GM18519 (cell line): ENCODE results near the gene MYO9B.

Experiments
- ATAC-seq: cut with Tn5 transposase; IDR thresholded peaks from one replicate; pipeline ENCODE4 v1.9.1; 2021; ENCODE audit warnings: mild to moderate bottlenecking, moderate library complexity; ENCODE audit not compliant: unreplicated experiment, low FRiP score

The MYO9B gene

DNA sequence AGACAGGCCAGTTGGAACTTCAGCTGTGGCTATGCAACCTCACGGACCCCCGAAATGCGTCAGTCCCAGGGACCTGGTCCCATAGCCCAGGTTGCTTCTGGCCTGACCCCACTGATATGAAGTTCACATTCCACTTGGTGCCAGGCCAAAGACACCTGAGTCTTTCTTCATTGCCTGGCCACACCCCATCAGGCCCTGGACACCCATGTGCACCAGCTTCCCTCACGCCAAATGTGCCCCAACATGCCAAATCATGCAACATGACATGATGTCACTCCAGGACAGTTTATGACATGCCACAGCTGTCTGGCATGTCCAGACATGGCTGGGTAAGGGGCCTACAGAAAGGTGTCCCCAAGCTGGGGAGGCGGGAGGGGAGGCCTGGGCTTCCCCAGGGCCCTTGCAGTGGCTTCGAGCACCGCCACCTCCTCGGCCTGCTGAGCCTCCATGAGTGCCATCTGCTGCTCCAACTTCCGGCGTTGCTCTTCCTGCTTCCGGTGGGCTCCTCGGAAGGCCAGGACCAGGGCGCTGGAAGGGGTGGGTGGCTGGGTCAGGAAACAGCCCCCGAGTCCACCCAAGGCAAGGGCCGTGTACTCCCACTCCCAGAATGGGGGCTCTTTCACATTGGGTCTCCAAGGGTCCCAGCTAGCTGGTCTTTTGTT, 174.4 kb downstream of the MYO9B start:
- ATAC-seq: no peak

DNA sequence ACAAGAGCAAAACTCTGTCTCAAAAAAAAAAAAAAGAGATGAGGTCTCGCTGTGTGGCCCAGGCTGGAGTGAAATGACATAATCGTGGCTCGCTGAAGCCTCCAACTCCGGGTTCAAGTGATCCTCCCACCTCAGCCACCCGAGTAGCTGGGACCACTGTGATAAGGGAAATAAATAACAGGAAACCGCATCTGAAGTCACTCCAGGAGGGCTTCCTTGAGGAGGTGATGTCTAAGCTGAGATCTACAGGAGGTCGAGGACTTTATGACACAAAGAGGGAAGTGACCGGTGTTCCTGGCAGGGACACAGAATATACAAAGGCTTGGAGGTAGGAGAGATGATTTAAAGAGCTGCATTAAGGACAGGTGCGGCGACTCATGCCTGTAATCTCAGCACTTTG, 179.1 kb downstream of the MYO9B start:
- no peak for ATAC-seq

DNA sequence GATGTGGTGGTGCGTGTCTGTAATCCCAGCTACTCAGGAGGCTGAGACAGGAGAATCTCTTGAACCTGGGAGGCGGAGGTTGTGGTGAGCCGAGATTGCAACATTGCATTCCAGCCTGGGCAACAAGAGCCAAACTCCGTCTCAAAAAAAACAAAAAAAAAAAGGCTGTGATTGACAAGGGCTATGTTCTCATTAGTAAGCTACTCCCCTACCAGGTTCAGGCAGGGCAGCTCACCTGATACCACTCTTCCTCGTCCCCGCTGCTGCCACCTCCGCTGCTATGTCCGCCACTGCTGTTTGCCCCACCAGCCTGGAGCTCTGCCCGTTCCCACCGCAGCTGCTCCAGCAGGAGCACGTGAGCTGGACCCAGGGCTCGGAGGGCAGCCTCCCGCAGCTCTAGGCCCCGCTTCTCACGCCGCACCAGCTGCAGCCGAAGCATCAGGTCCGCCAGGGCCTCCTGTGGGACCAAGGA, 179.6 kb downstream of the MYO9B start:
- ATAC-seq: no peak

DNA sequence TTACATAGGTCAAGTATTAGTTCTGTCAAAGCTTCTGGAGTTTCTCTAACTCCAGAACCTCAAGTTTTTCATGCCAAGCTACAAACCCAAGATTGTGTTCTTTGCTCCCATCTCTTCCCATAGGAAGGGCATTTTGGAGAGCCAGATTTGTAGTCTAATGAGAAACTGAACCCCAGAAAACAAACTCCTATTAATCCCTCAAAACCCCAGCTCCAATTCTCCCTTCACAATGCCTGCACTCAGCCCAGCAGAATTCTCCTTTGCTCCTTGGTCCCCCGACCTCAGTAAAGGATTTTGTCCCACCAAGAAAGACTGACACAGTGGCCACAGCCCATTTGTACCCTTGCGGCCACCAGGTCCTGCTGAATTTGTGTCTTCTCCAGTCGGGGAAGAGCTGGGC, 180.6 kb downstream of the MYO9B start:
- ATAC-seq: no peak

DNA sequence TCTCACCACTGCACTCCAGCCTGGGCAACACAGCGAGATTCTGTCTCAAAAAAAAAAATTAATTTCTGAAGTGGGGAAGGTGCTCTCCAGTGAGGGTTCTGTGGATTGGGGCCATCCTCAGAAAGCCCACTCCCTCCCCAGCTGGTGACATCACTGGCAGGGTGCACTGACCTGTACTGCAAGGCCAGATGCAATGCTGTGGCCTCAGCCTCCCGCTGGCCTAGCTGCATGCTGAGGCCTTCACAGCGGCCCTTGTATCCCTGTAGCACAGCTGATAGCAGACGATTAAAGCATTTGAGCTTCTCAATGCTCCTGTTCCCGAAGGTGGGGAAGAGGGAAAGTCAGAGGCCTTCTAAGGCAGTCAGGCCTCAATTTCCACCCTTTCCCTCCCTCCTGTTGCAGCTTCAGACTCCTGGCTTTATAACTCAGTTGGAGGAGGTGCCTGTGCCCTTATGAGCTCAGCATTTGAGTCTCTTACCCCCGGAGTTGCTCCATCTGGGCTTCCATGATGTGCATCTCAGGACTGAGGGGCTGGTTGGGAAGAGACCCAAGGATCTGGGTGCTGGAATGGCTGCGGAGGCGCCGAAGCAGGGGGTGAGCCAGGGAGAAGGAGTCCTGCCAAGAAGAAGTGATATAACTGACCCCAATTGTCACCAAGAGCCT, 183.7 kb downstream of the MYO9B start:
- no peak for ATAC-seq

DNA sequence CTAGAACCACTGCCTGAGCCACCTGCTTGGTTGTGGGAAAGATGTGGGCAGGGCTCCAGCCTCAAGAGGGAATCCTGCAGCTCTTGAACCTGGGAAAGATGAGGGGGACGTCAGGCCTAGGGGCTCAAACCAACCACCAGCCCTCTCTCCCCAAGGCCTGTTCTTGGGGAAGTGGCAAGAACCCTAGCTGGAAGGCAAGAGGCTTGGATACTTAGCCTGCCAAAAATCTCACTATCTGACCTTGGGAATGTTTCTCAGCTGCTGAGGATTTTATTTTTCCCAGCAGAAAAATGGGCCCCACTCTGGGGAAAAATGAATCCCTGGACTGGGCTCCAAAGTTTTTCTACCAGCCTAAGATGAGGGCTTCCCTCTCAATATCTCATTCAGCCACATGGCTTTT, 184.4 kb downstream of the MYO9B start:
- no peak for ATAC-seq

DNA sequence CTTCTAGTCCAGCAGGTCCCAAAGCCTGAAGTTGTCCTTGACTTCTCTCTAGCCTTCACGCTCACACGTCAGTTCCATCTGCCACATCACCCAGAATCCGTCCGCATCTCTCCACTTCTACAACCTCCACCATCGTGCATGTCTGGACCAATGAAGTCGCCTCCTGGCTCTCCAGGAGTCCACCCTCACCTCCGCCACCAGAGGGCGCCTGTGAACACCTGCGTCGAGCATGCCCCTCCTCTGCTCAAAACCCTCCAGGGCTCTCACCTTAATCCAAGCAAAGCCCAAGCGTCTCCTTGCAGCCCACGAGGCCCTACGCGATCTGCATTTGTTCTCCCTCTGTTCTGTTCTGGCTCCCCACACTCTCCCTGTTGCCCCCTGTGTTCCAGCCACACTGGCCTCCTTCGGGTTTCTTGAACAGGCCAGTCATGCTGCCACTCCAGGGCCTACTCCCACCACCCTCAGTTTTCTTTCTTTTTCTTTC, 185.3 kb downstream of the MYO9B start:
- no peak for ATAC-seq

DNA sequence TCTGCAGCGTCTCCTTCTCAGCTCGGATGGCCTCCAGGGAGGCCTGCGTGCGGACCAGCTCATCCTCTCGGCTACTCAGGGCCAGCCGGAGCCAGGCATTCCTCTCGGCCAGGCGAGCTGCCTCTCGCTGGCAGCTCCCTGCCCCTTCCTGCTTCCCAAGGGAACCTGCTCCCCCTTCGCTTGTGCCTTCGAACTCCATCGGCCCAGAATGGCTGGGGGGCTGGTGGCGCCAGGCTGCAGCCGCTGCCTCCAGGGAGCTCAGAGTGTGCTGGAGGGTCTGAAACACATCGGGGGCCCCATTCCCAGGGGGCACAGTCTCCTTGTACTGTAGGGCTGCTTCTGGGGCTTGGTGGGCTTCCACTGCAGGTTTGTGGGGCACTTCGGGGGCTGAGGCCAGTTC, 187.0 kb downstream of the MYO9B start:
- no peak for ATAC-seq
